A673 (cell line): Measurements from ENCODE around the gene TP53BP2. TPM values are rescaled to one million over a fixed set of nuclear protein-coding genes. Genes with fewer than 3 reads are reported as not detected.

Experiments
- BruUV-seq: library from RNA; stranded (reverse); fragments of 400-500 nt; replicated peaks from 2 replicates; lab custom pipeline; 2021; lab: Mats Ljungman, UMichigan
- CTCF ChIA-PET: fragments of 300-600 bp; sonication (Branson Sonifier 250); formaldehyde crosslinking; loops from one replicate; lab custom pipeline; 2022; ENCODE audit warnings: antibody characterized with exemption; lab: Charles Lee
- POLR2A ChIA-PET: fragments of 300-600 bp; sonication (Branson Sonifier 250); formaldehyde crosslinking; loops from one replicate; lab custom pipeline; 2022; ENCODE audit warnings: antibody characterized with exemption; ENCODE audit not compliant: low non-redundant PET; lab: Charles Lee
- DNase-seq: peaks from one replicate; pipeline ENCODE4 v3.0.0-alpha.2; 2015; ENCODE audit warnings: low spot score
- H3K27ac ChIP-seq: fragments of 200-600 bp; sonication (generic); 2 replicates; pipeline ENCODE4 v1.5.1; 2016; ENCODE audit warnings: mixed run types, low read depth, mild to moderate bottlenecking, mixed read lengths, antibody characterized with exemption, low read length; ENCODE audit not compliant: poor library complexity, severe bottlenecking
- H3K27me3 ChIP-seq: fragments of 200-600 bp; sonication (generic); replicated peaks from 2 replicates; pipeline ENCODE4 v1.6.1; 2017; ENCODE audit warnings: mixed run types, low read depth, mild to moderate bottlenecking, mixed read lengths, antibody characterized with exemption, low read length; ENCODE audit not compliant: insufficient read depth, poor library complexity
- H3K36me3 ChIP-seq: fragments of 200-600 bp; sonication (generic); 2 replicates; pipeline ENCODE4 v1.6.1; 2016; ENCODE audit warnings: mixed run types, mild to moderate bottlenecking, mixed read lengths, antibody characterized with exemption, low read length; ENCODE audit not compliant: insufficient read depth, poor library complexity, severe bottlenecking
- H3K4me1 ChIP-seq: fragments of 200-600 bp; sonication (generic); 2 replicates; pipeline ENCODE4 v1.6.1; 2017; ENCODE audit warnings: mixed run types, mild to moderate bottlenecking, mixed read lengths, antibody characterized with exemption, low read length; ENCODE audit not compliant: insufficient read depth, poor library complexity, severe bottlenecking
- H3K4me3 ChIP-seq: fragments of 200-600 bp; sonication (generic); 2 replicates; pipeline ENCODE4 v1.5.1; 2016; ENCODE audit warnings: low read depth, mixed run types, mild to moderate bottlenecking, mixed read lengths, low read length; ENCODE audit not compliant: poor library complexity, severe bottlenecking
- H3K9me3 ChIP-seq: fragments of 200-600 bp; sonication (generic); 2 replicates; pipeline ENCODE4 v1.6.1; 2016; ENCODE audit warnings: mixed run types, low read depth, mild to moderate bottlenecking, mixed read lengths, antibody characterized with exemption, low read length; ENCODE audit not compliant: poor library complexity, severe bottlenecking
- EZH2 ChIP-seq: fragments of 200-600 bp; sonication (generic); IDR thresholded peaks from 2 replicates; pipeline ENCODE4 v1.6.1; 2017; ENCODE audit warnings: borderline replicate concordance, low read depth, mild to moderate bottlenecking, mixed read lengths, antibody characterized with exemption, low read length; ENCODE audit not compliant: poor library complexity, severe bottlenecking
- intact Hi-C: fragments of 100-400 bp; cut with micrococcal nuclease; formaldehyde crosslinking; loops from one replicate; pipeline ENCODE4 v1.10.0; 2022; ENCODE audit not compliant: unreplicated experiment
- total RNA-seq: library from RNA; stranded (reverse); gene quantifications from 2 replicates; pipeline ENCODE4 v1.2.3, GENCODE V29; 2021
- TF ChIP-seq, protein P1 (sequence below): fragments of 300-800, 200-600 bp; sonication (generic); conservative IDR thresholded peaks from 2 replicates; pipeline ENCODE4 v1.5.1; 2017; ENCODE audit warnings: low read depth, mild to moderate bottlenecking, antibody characterized with exemption, low read length, moderate library complexity, mixed read lengths

TP53BP2 gene
- total RNA-seq, 1 experiment from 2014 or later, result 93.3 TPM

DNA sequence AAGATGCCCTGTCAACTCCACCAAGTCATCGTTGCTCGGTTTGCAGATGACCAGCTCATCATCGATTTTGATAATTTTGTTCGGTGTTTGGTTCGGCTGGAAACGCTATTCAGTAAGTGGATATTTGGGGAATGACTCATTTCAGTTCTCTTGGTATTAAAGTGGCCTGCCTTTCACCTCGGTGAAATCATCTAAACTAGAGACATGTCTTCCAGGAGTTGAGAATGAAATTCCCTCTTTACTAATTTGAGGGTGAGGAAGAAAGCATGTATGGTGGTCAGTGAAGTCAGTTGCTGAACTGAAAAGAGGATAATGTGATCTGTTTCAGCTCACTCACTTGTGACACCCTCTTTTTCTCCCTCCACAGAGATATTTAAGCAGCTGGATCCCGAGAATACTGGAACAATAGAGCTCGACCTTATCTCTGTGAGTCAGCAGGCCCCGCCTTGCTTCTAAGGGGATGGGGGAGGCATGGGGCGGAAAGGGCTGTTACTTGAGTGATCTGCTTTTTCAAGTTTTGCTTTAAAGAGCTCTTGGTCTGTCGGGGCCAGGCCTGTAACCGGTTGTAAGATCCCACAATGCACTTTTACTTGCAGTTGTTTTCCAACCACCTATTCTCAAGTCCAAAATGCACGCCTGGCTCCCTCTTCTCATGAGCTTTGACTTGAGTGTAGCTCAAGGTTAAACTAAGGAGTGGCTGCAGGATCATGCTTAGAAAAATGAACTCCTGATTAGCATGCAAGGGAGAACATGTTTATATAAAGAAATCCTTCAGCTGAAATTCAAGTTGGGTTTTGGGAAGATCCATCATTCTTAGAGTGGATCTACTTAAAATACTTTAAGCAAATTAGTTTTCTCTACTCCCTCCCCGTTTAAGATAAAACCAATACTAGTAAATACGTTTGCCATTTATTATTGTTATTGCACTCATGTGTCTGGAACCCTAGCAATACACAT lies 73.7 kb downstream of the TP53BP2 start:
- H3K4me3 ChIP-seq, result no peak overlapping the region
- BruUV-seq, result no TSS peak
- POLR2A ChIA-PET, result interaction anchor here (0.7 kb wide), 1 partner anchor 411 kb away, joined by 3 read pairs; no protein-coding TSS in a partner anchor
- DNase-seq, result peak; percentile 27
- peak overlapping the region; percentile 37 for H3K27ac ChIP-seq
- peaks cover 81% of the 10 kb centered on the region for H3K36me3 ChIP-seq
- intact Hi-C loops, result no loop called here
- H3K27me3 ChIP-seq, result no peaks in the 10 kb centered on the region
- H3K9me3 ChIP-seq, result no peaks in the 10 kb centered on the region
- CTCF ChIA-PET, result no interaction called here
- no peaks in the 10 kb centered on the region for H3K4me1 ChIP-seq
- no peak for TF ChIP-seq EZH2
- TF ChIP-seq, protein P1, sequence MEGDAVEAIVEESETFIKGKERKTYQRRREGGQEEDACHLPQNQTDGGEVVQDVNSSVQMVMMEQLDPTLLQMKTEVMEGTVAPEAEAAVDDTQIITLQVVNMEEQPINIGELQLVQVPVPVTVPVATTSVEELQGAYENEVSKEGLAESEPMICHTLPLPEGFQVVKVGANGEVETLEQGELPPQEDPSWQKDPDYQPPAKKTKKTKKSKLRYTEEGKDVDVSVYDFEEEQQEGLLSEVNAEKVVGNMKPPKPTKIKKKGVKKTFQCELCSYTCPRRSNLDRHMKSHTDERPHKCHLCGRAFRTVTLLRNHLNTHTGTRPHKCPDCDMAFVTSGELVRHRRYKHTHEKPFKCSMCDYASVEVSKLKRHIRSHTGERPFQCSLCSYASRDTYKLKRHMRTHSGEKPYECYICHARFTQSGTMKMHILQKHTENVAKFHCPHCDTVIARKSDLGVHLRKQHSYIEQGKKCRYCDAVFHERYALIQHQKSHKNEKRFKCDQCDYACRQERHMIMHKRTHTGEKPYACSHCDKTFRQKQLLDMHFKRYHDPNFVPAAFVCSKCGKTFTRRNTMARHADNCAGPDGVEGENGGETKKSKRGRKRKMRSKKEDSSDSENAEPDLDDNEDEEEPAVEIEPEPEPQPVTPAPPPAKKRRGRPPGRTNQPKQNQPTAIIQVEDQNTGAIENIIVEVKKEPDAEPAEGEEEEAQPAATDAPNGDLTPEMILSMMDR, result no peak

DNA sequence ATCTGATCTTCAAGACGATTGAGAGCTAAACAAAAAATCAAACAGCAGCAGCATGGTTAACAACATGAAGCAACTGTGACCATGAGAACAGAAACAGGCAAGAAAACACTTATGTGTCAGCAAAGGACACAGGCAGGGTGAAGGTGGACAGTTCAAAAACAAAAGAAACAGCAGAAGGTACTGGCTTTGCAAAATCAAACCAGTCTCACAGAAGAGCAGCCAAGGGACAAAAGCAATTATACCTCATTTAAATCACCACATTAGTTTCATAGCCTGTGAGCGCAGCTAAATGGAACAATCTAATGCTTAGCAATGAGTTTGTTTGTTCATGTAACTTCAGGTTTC lies 74.3 kb downstream of the TP53BP2 start:
- no peaks in the 10 kb centered on the region for H3K9me3 ChIP-seq
- ChIA-PET POLR2A (no interaction called here), CTCF (no interaction called here)
- no peak overlapping the region for H3K27ac ChIP-seq
- no peak for DNase-seq
- no peak overlapping the region for H3K4me3 ChIP-seq
- H3K4me1 ChIP-seq, result no peaks in the 10 kb centered on the region
- no peaks in the 10 kb centered on the region for H3K27me3 ChIP-seq
- H3K36me3 ChIP-seq, result peaks cover 75% of the 10 kb centered on the region
- intact Hi-C loops, result no loop called here
- TF ChIP-seq, protein P1, result no peak
- TF ChIP-seq EZH2, result no peak
- BruUV-seq, result no TSS peak

DNA sequence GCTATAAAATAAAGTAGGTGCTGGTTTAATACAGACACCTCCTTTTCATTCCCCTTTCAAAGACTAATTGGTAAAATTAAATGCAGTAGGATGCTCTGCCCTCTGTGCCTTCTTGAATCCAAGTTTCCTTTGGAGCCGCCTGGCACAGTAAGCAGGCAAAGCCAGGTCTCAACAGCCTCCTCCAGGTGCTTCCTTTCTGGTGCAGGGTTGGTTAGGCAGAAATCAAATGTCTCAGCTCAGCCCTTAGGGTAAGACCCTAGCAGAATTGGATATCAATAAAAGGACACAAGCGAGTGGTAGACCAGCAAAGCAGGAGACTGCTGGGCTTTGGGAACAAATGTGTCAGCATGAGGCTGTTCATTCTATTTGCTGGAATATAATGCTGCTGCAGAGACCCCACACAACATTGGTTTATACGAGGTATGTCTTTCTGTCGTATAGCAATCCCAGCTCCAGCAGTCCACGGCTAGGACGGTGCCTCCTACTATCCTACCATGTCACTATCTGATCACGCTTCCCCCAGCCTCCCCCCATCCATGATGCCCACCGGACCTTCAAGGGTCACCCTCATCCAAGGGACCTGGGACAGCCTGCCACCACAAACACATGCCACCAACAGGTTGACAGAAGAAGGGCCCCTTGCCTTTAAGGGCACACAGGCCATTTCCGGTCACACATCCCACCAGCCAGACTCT lies 75.0 kb downstream of the TP53BP2 start:
- Histone ChIP-seq H3K9me3 (no peaks in the 10 kb centered on the region), H3K4me3 (no peak overlapping the region), H3K27me3 (no peaks in the 10 kb centered on the region), H3K27ac (no peak overlapping the region), H3K36me3 (peaks cover 68% of the 10 kb centered on the region), H3K4me1 (no peaks in the 10 kb centered on the region)
- no peak for DNase-seq
- ChIA-PET CTCF (interaction anchor here (0.9 kb wide), 1 partner anchor 21 kb away, joined by 5 read pairs; no protein-coding TSS in a partner anchor), POLR2A (no interaction called here)
- no TSS peak for BruUV-seq
- no peak for TF ChIP-seq EZH2
- TF ChIP-seq, protein P1, result no peak
- intact Hi-C loops, result no loop called here
